H1 (cell line): Measurements from ENCODE around the gene CCDC116.

Experiments used
- HDAC2 ChIP-seq, 2 experiments: fragments of 300-600 bp in 1 of 2; sonication (generic) in 1 of 2; IDR thresholded peaks; 2 replicates each; pipeline ENCODE4 v1.6.1; 2011 to 2012; ENCODE audit warnings: low read depth in 2 of 2, low read length in 2 of 2, mild to moderate bottlenecking in 2 of 2, moderate library complexity in 2 of 2, borderline replicate concordance in 1 of 2, inconsistent platforms in 1 of 2
- TF ChIP-seq, protein P1 (sequence below): IDR thresholded peaks from 2 replicates; pipeline ENCODE4 v1.6.1; 2012; ENCODE audit warnings: inconsistent platforms

DNA sequence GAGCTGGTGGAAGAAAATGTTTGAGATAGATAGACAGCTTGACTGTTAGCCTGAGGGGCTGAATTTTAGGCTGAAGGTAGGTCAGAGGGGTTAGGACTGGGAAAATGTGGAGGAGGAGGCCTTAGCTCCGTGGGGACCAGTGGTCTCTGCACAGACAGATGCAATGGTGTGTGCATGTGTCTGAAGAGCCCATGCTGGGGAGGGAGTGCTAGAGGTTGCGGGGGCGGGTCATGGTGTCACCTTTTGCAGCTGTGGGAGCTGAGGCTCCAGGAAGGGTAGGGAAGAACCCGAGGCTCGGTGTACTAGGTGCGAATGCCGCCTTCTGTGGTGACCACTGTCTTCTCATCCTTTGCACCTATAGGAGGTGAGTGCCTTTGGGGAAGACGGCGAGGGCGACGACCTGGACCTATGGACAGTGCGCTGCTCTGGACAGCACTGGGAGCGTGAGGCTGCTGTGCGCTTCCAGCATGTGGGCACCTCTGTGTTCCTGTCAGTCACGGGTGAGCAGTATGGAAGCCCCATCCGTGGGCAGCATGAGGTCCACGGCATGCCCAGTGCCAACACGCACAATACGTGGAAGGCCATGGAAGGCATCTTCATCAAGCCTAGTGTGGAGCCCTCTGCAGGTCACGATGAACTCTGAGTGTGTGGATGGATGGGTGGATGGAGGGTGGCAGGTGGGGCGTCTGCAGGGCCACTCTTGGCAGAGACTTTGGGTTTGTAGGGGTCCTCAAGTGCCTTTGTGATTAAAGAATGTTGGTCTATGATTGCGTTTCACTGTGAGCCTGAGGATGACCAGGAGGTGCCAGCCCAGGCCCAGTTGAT lies 11.2 kb downstream of the CCDC116 start:
- TF ChIP-seq HDAC2 (IDR thresholded peaks at IDR 0.05; ENCODE audit: borderline replicate concordance in 1 of 2, low read depth in 2 of 2, low read length in 2 of 2) = no peak
- TF ChIP-seq, protein P1, sequence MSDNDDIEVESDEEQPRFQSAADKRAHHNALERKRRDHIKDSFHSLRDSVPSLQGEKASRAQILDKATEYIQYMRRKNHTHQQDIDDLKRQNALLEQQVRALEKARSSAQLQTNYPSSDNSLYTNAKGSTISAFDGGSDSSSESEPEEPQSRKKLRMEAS = no peak
